ENCODE results near the gene AHCYL1. TPM values are rescaled to one million over a fixed set of nuclear protein-coding genes. Genes with fewer than 3 reads are reported as not detected.
"Not testable (repeated sequence)": the region's sequence is repeated elsewhere in the genome, so short reads cannot be mapped to it uniquely, and the experiment has no call there.

AHCYL1 gene
- total RNA-seq, 1 experiment from 2014 or later: 56.4 TPM

GRCh38 chr1:110012100-110012780, 27.7 kb downstream of the AHCYL1 start:
- in situ Hi-C loops (cut with HindIII; ENCODE audit: low pct_unique_long_range_greater_than_20kb, low sequenced_read_pairs): no loop called here

GRCh38 chr1:110017792-110018191, 33.2 kb downstream of the AHCYL1 start:
- in situ Hi-C loops (cut with HindIII; ENCODE audit: low pct_unique_long_range_greater_than_20kb, low sequenced_read_pairs): no loop called here
- DNase-seq (ENCODE audit: low read depth, low spot score): no peak

More at GRCh38 chr1:110012100-110012780, 27.7 kb downstream of the AHCYL1 start:
- no peak for DNase-seq (ENCODE audit: low read depth, low spot score)

GRCh38 chr1:110018396-110018795, 33.8 kb downstream of the AHCYL1 start:
- in situ Hi-C loops (cut with HindIII; ENCODE audit: low pct_unique_long_range_greater_than_20kb, low sequenced_read_pairs): no loop called here
- no peak for DNase-seq (ENCODE audit: low read depth, low spot score)

GRCh38 chr1:110019770-110020169, 35.2 kb downstream of the AHCYL1 start:
- DNase-seq (ENCODE audit: low read depth, low spot score): no peak
- in situ Hi-C loops (cut with HindIII; ENCODE audit: low pct_unique_long_range_greater_than_20kb, low sequenced_read_pairs): no loop called here

- DNase-seq (ENCODE audit: low read depth, low spot score): no peak
- in situ Hi-C loops (cut with HindIII; ENCODE audit: low pct_unique_long_range_greater_than_20kb, low sequenced_read_pairs): no loop called here
Measured at GRCh38 chr1:110021285-110021684, 36.7 kb downstream of the AHCYL1 start.

GRCh38 chr1:110024613-110025012, 40.0 kb downstream of the AHCYL1 start:
- in situ Hi-C loops (cut with HindIII; ENCODE audit: low pct_unique_long_range_greater_than_20kb, low sequenced_read_pairs): no loop called here

GRCh38 chr1:110030687-110031086, 46.1 kb downstream of the AHCYL1 start:
- in situ Hi-C loops (cut with HindIII; ENCODE audit: low pct_unique_long_range_greater_than_20kb, low sequenced_read_pairs); DNase-seq (ENCODE audit: low read depth, low spot score): not testable (repeated sequence)

More at GRCh38 chr1:110024613-110025012, 40.0 kb downstream of the AHCYL1 start:
- DNase-seq (ENCODE audit: low read depth, low spot score): no peak

- no peak for DNase-seq (ENCODE audit: low read depth, low spot score)
- in situ Hi-C loops (cut with HindIII; ENCODE audit: low pct_unique_long_range_greater_than_20kb, low sequenced_read_pairs): no loop called here
Measured at GRCh38 chr1:110032327-110032726, 47.8 kb downstream of the AHCYL1 start.

- in situ Hi-C loops (cut with HindIII; ENCODE audit: low pct_unique_long_range_greater_than_20kb, low sequenced_read_pairs): no loop called here
- DNase-seq (ENCODE audit: low read depth, low spot score): no peak
Measured at GRCh38 chr1:110033421-110033820, 48.9 kb downstream of the AHCYL1 start.

- DNase-seq (ENCODE audit: low read depth, low spot score): no peak
- in situ Hi-C loops (cut with HindIII; ENCODE audit: low pct_unique_long_range_greater_than_20kb, low sequenced_read_pairs): no loop called here
Measured at GRCh38 chr1:110034040-110034450, 49.5 kb downstream of the AHCYL1 start.

- peak; percentile 95 for DNase-seq (ENCODE audit: low read depth, low spot score)
- in situ Hi-C loops (cut with HindIII; ENCODE audit: low pct_unique_long_range_greater_than_20kb, low sequenced_read_pairs): no loop called here
Measured at GRCh38 chr1:110034451-110035235, 50.1 kb downstream of the AHCYL1 start, which contains the start of gene STRIP1. TSS of gene STRIP1 (plus strand) at chr1:110034624. CDS start at chr1:110034638, 14 bp downstream.

- DNase-seq (ENCODE audit: low read depth, low spot score): no peak
- in situ Hi-C loops (cut with HindIII; ENCODE audit: low pct_unique_long_range_greater_than_20kb, low sequenced_read_pairs): no loop called here
Measured at GRCh38 chr1:110035236-110035752, 50.7 kb downstream of the AHCYL1 start.

GRCh38 chr1:110038271-110038670, 53.7 kb downstream of the AHCYL1 start:
- in situ Hi-C loops (cut with HindIII; ENCODE audit: low pct_unique_long_range_greater_than_20kb, low sequenced_read_pairs): no loop called here
- no peak for DNase-seq (ENCODE audit: low read depth, low spot score)

- DNase-seq (ENCODE audit: low read depth, low spot score): no peak
- in situ Hi-C loops (cut with HindIII; ENCODE audit: low pct_unique_long_range_greater_than_20kb, low sequenced_read_pairs): no loop called here
Measured at GRCh38 chr1:110039641-110040040, 55.1 kb downstream of the AHCYL1 start.

GRCh38 chr1:110040548-110040947, 56.0 kb downstream of the AHCYL1 start:
- in situ Hi-C loops (cut with HindIII; ENCODE audit: low pct_unique_long_range_greater_than_20kb, low sequenced_read_pairs): no loop called here
- no peak for DNase-seq (ENCODE audit: low read depth, low spot score)

GRCh38 chr1:110043016-110043415, 58.5 kb downstream of the AHCYL1 start:
- in situ Hi-C loops (cut with HindIII; ENCODE audit: low pct_unique_long_range_greater_than_20kb, low sequenced_read_pairs): no loop called here

GRCh38 chr1:110047463-110047862, 62.9 kb downstream of the AHCYL1 start:
- peak; percentile 23 for DNase-seq (ENCODE audit: low read depth, low spot score)
- in situ Hi-C loops (cut with HindIII; ENCODE audit: low pct_unique_long_range_greater_than_20kb, low sequenced_read_pairs): no loop called here

More at GRCh38 chr1:110043016-110043415, 58.5 kb downstream of the AHCYL1 start:
- DNase-seq (ENCODE audit: low read depth, low spot score): no peak

GRCh38 chr1:110048240-110048639, 63.7 kb downstream of the AHCYL1 start:
- in situ Hi-C loops (cut with HindIII; ENCODE audit: low pct_unique_long_range_greater_than_20kb, low sequenced_read_pairs): no loop called here
- DNase-seq (ENCODE audit: low read depth, low spot score): no peak

Measured in SK-MEL-5 (cell line).